HG03139 (cell line): ENCODE data around the gene DTNB.
A peak's percentile ranks its signal among the peaks of the same experiment; 100 is the strongest.

Experiments used
- ATAC-seq: cut with Tn5 transposase; IDR thresholded peaks from one replicate; pipeline ENCODE4 v1.9.1; 2021; ENCODE audit not compliant: unreplicated experiment

The DTNB gene

GRCh38 chr2:25400576-25401216 is 272.7 kb downstream of the DTNB start:
- no peak for ATAC-seq

GRCh38 chr2:25400169-25400568 is 273.2 kb downstream of the DTNB start:
- no peak for ATAC-seq

GRCh38 chr2:25398534-25398933 is 274.8 kb downstream of the DTNB start:
- ATAC-seq = no peak

- no peak for ATAC-seq
Measured at GRCh38 chr2:25397777-25398176, 275.6 kb downstream of the DTNB start.

- no peak for ATAC-seq
Measured at GRCh38 chr2:25389161-25389560, 284.2 kb downstream of the DTNB start.

GRCh38 chr2:25388491-25388890 is 284.9 kb downstream of the DTNB start:
- ATAC-seq = no peak

GRCh38 chr2:25387876-25388449 is 285.4 kb downstream of the DTNB start:
- no peak for ATAC-seq

- ATAC-seq = no peak
Measured at GRCh38 chr2:25386971-25387875, 286.2 kb downstream of the DTNB start.

GRCh38 chr2:25385910-25386309 is 287.5 kb downstream of the DTNB start:
- no peak for ATAC-seq

- ATAC-seq = no peak
Measured at GRCh38 chr2:25383806-25384205, 289.6 kb downstream of the DTNB start.

- ATAC-seq = no peak
Measured at GRCh38 chr2:25381502-25381901, 291.9 kb downstream of the DTNB start.

- no peak for ATAC-seq
Measured at GRCh38 chr2:25380586-25381375, 292.6 kb downstream of the DTNB start.

GRCh38 chr2:25380023-25380422 is 293.4 kb downstream of the DTNB start:
- ATAC-seq = no peak

GRCh38 chr2:25379535-25379934 is 293.8 kb downstream of the DTNB start:
- no peak for ATAC-seq

GRCh38 chr2:25378731-25379490 is 294.5 kb downstream of the DTNB start:
- ATAC-seq = no peak

GRCh38 chr2:25377822-25378421 is 295.5 kb downstream of the DTNB start:
- ATAC-seq = no peak

GRCh38 chr2:25376750-25377621 is 296.4 kb downstream of the DTNB start:
- ATAC-seq = peak; percentile 94

- no peak for ATAC-seq
Measured at GRCh38 chr2:25375989-25376545, 297.3 kb downstream of the DTNB start.
